HepG2 (cell line): ENCODE measurements around the gene VENTX.

Experiments
- ZFP36 ChIP-seq: fragments of 150-350 bp; IDR thresholded peaks from 2 replicates; pipeline ENCODE4 v1.6.1; 2018; ENCODE audit warnings: borderline replicate concordance, low read length, low read depth; ENCODE audit not compliant: partially characterized antibody
- TF ChIP-seq, protein P1 (sequence below): sonication (generic); formaldehyde crosslinking; IDR thresholded peaks from 2 replicates; pipeline ENCODE4 v1.4.0; 2020; ENCODE audit warnings: missing genetic modification reagents

DNA sequence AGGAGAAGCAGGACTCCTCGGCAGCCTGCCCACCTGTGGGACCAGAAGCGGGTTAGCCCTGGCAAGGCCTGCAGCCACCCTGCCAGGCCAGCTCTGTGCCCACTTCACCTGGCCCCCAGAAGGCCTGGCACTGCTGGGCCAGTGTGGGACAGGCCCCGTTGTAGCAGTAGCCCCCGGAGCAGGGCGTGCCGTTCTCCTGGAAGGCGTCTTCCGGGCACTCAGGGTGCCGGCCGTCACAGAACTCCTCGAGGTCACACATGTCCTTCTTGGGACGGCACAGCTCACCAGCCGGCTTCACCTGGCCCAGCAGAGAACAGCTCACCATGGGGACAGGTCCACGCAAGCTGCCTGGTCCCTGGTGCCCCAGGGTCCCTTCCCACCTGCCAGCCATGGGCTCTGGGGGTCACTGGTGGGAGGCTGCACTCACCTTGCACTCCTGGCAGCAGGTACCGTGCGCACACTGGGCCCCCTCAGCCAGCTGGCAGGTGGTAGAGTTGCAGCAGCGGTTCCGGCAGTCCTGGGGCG is 33.2 kb downstream of the VENTX start:
- TF ChIP-seq ZFP36 = no peak
- TF ChIP-seq, protein P1, sequence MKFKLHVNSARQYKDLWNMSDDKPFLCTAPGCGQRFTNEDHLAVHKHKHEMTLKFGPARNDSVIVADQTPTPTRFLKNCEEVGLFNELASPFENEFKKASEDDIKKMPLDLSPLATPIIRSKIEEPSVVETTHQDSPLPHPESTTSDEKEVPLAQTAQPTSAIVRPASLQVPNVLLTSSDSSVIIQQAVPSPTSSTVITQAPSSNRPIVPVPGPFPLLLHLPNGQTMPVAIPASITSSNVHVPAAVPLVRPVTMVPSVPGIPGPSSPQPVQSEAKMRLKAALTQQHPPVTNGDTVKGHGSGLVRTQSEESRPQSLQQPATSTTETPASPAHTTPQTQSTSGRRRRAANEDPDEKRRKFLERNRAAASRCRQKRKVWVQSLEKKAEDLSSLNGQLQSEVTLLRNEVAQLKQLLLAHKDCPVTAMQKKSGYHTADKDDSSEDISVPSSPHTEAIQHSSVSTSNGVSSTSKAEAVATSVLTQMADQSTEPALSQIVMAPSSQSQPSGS = no peak
